ENCODE measurements around the gene CHRNA4.

CHRNA4 gene

DNA sequence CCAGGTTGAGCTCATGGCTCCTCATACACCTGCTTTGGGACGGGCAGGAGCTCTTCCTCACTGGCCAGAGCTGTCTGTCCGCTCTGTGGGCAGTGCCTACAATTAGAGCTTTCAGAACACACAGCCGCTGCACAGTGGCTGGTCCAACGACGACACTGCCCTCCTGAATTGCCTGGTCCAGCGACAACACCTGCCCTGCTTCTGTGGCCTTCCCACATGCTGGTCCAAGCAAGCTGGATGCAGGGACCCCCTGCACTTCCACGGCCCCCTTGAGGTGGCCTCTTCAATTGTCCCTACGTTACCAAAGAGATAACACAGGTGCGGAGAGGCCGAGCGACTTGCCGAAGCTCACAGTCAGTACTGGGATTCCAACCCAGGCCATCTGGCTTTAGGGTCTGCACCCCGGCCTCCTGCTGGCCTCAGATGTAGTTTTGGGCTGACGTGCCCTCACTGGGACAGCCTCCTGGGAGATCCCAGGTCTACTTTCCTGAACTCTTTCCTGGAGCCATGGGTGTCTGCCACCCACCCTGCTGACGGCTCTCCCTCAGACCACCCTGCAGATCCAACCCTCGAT lies 1.4 kb upstream of the CHRNA4 start:
- no peak for DNase-seq

DNA sequence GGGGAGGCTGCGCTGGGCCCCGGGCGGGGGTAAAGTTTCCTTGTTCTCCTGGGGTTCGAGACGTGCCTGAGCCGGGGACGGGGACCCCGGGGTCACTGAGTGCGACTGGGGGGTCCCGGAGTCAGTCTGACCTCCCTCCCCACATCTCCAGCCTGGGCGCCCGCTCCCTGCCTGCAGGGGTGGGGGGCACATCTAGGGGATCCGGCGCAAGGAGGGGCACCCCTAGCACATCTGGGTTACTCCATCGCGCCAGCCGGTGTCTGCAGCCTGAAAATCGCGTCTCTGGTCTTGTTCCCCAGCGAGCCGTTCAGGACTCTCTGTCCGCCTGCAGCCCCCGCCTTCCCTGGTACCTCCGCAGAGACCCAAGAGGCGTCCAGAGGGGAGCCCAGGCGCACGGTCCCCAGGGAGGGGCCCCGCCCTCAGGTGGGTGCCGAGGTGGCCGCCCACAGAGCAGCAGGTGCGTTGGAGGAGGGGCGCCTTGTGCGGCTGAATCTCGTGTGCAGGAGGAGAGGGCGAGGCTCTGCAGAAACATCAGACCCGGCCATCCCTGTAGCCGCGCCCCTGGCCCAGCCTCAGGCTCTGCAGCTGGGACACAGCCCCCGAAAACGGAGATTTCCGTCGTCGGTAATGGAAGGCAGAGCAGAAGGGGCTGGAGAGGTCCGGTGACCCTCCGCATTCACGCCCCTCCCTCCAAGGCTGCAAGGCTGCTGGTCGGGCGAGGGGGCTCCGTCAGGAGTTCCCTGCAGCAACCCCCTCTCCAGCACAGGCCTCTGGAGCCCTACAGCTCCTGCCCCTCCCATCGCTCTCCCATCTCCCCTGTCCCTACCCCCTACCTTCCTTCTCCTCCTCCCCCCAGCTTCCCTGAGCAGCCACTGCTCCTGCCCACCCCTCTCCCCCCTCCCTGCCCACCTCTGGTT lies 628 bp upstream of the CHRNA4 start:
- DNase-seq, result no peak

DNA sequence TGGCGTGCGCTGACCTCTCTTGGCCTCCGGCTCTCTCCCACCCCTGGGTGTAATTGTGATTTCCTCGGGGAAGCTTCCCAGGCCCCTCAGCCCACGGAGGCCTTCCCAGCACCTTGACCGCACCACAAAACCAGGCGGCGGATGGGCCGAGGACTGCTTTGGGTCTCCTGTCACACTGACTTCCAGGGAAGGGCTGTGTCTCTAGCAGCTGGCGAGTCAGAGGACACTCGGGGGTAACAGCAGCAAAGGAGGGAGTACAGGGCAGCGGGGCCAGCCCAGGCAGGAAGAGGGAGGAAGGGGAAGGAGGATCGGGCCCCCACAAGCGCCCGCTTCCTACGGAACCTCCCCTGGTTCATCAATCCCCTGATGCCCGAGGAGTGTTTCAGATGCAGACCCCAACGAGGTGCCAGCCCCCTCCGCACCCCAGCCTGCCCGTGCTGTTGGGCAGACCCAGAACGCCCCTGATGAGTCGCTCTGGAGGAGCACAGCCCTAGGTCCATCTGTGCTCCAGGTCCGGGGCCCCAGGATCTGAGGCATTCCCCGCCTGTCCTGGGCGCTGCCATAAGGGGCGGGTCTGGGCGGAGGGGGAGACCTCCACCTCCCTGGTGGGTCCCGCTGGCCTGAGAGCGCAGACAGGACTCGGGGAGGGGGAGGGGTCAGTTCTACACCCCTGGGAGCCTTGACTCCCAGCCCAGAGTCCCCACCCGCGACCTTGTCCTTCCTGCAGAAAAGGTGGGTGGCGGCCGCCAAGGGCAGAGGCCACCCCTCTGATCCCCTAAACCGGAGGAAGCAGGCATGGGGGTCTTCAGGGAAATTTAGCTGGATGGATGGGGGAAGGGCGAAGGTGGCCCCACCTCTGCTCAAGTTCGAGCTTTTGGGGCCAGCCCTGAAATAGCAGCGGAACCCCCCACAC lies 956 bp downstream of the CHRNA4 start:
- no peak for DNase-seq

DNA sequence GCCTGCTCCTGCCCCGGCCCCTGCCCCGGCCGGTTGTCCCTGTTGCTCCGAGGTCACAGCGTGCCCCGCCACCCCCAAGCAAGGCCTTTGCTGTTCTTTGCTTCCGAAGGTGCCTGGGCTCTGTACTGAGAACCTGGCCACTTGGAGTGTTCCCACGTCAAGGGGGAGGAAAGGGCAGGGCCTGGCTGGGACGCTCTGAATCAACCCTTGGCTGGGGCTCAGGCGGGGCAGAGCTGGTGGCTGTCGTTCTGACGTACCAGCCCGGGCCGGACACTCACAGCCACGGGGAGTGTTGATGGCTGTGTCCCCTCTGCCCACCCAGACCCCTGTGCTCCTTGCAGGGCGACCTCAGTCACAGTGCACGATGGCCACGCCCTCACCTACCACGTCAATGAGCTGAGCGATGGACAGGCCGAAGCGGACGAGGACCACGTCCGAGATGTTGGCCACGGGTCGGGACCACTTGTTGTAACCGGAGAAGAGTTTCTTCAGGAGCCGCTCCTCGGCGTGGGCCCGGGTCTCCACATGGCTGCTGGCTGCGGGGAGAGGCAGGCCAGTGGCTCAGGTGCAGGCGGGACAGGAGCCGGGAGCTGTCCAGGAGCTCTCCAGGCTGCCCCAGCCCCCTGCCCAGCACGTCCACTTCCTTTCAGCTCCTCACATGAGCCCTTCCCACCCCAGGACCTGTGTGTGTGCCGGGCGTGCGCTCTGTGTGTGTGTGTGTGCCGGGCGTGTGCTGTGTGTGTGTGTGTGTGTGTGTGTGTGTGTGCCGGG lies 1.8 kb downstream of the CHRNA4 start:
- DNase-seq, result no peak

DNA sequence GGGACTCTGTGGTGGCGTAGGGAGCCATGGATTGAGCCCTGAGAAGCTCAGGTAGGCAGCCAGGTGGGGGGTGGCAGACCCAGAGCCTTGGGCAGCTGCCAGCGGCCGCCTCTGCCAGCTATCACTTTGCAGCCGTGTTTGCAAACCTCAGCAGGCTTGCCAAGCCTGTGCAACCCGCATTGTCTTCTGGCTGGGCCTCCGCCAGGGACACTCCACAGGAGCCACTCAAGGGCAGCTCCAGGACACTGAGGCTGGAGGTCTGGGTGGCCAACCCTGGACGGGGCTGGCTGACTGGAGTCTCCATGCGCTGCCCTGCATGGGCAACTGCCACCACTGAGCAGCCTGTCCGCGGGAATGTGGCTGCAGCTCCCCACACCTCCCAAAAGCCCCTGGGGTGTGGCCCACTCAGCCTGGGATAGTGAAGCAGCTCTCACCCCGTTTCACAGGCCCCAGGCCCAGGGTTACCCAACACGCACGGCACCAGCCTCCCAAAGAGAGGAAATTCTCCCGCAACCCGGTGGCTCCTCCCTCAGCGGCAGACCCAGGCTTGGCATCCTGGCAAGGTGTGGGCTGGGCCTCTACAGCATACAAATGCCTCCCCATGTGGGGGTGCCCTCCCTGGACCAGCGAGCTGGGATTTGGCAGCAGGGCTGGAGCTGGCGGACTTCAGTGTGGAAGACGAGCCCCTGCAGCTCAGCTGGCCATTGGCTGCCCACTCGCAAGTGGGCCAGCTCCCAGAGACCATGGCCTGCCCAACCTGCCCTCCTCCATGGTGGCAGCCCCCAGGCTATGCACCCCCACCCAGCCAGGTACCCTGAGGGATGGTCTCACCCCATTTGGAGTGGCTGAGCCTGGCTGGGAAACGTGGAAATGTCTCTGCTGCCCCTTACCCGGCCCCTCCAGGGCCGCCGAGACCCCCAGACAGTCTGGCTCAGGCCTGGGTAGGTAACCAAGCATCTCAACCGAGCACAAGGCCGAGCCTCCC lies 2.9 kb downstream of the CHRNA4 start:
- no peak for DNase-seq

DNA sequence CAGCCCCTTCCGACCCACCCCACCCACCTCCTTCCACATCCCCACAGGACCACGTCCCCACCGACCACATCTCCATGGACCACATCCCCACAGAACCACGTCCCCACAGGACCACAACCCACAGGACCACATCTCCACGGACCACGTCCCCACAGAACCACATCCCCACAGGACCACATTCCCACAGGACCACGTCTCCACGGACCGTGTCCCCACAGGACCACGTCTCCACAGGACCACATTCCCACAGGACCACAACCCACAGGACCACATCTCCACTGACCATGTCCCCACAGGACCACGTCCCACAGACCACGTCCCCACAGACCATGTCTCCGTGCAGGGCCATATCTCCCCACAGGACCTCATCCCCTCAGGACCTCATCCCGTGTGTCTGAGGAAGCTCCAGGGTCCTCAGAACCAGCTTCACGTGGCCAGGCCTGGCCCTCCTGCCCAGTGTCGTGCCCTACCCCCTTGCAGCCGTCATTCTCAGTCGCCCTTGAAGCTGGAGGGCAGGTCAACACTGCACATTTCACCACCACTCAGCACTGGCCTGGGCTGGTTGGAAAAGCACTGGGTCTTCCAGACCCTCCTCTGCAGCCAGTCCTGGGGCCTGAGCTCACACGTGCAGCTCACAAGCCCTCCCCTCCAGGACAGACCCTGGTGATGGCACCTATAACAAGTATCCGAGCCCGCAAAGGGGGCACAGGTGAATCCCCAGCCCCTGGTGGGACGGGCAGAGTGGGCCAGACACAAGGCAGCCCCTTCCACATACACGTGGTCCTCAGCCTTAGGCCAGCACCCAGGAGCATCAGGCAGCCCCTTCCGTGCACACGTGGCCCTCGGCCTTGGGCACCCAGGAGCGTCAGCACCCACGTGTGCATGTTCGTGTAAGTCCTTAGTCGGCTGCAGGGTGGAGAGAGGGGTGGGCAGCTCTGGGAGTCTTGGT lies 3.9 kb downstream of the CHRNA4 start:
- DNase-seq, result no peak

DNA sequence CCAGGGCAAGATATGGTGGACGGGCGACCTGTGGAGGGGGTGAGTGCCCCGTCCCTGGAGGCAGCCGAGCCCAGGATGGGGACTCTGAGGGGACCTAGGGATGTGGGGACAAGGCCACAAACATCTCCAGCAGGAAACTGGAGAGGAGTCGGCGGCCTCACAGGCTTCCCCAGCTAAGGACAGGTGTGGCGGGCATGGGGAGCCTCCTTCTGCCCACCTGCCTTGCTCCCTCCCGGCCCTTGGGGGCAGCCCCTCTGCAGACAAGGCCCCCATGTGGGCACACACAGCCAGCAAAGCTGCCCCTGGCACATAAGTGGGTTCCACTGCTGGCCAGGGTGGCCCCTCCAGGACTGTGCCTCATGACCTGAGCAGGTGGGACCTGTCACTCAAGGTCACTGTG lies 4.6 kb downstream of the CHRNA4 start:
- no peak for DNase-seq

DNA sequence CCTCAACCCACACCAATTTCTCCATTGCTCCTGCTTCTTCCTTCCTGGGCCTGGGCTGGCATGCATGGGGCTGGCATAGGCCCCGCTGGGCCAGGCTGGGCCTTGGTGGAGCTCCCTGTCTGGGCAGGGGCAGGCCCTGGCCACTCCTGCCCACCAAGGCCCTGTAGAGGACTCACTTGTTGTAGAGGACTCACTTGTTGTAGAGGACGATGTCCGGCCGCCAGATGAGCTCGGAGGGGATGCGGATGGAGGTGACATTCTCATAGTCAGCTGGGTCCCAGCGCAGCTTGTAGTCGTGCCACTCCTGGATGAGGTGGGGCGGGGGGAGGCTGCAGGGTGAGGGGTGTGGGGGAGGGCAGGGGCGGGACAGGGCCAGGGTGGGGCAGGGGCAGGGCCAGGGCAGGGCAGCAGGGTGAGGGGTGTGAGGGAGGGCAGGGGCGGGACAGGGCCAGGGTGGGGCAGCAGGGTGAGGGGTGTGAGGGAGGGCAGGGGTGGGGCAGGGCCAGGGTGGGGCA lies 5.3 kb downstream of the CHRNA4 start:
- no peak for DNase-seq

DNA sequence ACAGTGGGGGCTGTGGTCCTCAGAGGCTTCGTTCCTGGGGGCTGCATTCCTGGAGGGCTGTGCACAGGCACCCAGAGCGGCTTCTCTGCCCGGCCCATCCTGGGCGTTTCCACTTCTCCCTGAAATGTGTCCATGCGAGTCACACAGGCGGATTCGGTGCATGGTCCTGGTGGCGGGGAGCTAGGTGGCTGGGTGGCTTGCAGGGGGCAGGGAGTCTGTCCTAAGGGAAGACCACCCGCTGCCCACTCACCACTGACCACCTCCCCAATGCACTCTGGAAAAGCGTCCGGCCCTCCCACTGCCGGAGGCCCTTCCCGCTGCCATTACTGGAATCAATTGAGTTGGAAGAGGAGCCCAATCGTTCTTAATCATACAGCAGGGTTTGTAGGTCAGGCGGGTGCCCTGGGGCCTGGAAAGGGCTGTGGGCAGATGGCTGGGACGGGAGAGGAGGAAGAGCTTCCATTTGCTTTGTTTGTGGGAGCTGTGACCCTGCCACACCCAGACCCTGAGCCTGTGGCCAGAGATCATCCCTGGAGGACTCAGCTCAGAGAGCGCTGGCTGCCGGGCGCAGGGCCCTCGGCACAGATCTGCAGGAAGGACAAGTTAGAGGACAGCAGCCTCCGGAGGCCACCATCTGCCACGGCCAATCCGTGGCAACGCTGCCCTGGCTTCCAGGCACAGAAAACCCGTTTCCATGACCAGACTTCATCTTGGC lies 6.4 kb downstream of the CHRNA4 start:
- DNase-seq, result no peak

DNA sequence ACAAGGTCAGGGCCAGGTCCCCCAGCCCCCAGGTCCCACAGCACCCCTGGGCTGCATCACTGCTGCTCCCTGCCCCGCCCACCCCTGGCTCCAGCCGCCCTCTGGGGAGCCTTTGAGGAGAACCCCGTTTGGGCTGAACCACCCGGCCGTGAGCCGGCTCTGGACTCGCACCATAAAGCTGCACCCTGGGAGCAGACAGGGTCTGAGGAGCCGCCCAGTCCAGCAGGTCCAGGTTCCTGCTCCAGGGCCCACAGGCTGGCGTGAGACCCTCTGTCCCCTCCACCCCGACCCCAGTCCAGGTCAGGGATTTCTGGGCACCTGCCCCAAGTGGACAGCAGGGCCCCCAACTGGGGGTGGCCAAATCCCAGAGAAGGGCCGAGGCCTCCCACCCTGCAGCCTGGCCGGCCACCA lies 8.3 kb downstream of the CHRNA4 start:
- no peak for DNase-seq

DNA sequence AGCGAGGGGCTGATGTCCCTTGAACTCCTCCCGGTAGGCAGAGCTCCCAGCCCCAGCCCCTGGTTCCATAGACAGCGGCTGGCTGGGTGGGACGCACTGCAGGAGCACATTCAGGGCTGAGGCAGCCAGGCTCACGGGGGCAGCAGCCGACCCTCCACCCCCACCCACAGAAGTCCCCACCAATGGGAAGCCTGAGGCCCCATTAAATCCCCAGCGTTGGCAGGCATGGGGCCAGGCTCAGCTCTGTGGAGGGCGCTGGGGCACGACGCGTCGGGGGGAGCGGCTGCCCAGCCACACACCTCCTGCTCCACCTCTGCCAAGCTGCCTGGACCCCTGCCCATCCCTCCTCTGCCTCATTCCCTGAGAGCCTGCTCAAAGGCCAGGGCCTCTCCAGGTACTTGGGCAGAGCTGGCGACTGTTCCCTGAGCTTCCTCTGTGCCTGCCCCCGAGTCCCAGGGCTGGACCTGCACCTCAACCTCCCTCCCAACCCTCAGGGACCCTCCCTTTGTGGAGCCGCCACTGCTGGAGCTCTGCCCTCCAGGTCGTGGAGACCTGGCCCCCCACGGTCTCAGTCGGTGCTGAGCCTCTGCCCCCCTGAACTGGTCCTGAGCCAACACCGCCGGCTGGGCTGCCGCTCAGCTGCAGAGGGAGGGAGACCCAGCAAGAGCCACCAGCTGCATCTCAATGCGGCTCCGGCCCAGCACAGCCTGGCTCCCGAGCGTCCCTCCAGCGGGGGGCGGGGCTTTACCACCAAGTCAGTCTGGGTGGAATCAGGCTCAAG lies 9.1 kb downstream of the CHRNA4 start:
- no peak for DNase-seq

DNA sequence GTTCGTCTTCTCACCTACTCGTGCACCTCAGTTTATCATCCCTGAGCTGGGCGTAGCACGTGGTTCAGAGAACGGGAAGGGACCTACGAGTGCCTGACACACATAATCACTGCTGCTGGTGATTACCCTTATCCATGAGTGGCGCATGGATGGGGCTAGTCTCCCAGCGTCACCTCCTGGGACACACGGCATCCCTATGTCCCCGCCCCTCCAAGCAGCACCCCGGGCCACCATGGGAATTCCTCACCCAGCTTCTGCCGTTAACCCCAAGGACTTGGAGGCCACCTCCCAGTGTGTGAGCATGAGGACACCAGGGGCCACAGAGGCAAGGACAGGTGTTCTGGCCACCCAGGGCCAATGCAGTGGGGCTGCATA lies 9.8 kb downstream of the CHRNA4 start:
- no peak for DNase-seq

DNA sequence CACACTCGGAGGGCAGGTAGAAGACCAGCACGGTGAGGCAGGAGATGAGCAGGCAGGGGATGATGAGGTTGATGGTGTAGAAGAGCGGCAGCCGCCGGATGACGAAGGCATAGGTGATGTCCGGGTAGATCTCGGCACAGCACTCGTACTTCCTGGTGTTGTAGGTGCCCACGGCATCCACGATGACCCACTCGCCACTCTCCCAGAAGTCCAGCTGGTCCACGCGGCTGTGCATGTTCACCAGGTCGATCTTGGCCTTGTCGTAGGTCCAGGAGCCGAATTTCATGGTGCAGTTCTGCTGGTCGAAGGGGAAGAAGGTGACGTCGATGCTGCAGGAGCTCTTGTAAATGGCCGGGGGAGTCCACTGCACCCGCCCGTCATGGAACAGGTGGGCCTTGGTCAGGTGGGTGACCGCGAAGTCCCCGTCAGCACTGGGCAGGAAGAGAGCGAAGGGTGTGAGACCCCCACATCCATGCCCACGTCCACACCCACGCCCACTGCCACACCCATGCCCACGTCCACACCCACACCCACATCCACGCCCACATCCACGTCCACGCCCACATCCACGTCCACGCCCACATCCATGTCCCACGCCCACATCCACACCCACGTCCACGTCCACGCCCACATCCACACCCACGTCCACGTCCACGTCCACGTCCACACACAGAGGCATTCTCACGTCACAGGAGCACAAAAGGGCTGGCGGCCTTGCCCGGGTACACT lies 10.4 kb downstream of the CHRNA4 start:
- DNase-seq, result no peak

DNA sequence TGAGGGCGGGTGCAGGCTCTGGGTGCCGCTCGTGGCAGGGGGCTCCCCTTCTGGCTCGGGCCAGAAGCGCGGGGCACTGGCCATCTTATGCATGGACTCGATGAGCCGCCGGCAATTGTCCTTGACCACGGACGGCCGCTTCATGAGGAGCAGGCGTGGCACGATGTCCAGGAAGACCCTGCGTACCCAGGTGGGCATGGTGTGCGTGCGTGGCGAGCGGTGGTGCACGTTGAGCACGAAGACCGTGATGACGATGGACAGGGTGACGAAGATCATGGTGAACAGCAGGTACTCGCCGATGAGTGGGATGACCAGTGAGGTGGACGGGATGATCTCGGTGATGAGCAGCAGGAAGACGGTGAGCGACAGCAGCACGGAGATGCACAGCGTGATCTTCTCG lies 11.0 kb downstream of the CHRNA4 start:
- no peak for DNase-seq

DNA sequence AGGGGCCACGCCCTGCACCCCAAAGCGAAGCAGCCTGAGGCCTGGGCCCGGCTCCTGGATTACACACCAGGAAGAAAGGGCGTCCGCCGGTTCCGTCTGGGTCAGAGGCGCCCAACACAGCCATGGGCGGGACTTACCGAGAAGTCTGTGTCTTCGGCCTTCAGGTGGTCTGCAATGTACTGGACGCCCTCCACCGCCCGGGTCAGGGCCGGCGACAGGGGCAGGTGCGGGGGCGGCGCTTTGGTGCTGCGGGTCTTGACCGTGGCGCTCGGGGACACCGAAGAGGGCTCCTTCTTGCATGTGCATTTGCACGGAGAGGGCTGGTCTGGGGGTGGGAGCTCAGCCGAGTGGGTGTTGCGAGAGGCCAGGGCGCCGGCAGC lies 11.6 kb downstream of the CHRNA4 start:
- no peak for DNase-seq

DNA sequence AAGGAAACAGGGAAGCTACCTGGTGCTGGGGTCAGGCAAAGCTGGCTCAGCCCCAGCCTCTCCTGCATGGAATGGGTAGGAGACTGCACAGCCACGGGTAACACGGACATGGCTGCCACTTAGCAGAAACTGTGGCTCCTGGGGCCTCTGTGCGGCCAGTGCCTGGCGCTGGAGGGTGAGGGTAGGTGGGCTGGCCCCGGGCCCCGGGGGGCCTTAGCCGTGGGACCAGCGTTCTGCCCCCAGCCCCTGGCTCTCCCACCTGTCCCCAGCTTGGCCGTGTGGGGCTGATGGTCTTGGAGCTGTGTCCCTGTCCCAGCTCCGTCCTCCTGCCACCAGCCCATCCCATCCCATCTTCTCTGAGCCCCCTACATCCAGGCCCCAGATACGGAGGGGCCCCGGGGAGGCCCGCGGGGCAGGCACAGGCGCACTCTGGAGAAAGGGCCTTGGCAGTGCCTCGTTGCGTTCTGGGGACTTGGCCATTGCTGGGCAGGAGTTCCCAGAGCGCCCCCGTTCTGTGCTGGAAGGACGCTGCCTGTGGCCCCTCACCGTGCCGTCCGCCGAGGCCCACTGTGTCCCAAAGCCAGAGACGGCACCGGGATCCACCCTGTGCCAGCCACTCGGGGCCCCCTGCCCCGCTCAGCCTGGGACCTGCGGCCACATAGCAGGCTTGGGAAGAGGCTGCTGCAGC lies 12.2 kb downstream of the CHRNA4 start:
- DNase-seq, result no peak
